Measurements from ENCODE around the gene PTCHD1.

PTCHD1 gene

GRCh38 chrX:23398570-23398969 is 63.9 kb downstream of the PTCHD1 start:
- no peak for DNase-seq (ENCODE audit: low read depth, low spot score)

GRCh38 chrX:23403849-23404248 is 69.2 kb downstream of the PTCHD1 start:
- DNase-seq (ENCODE audit: low read depth, low spot score) = no peak

GRCh38 chrX:23422912-23423311 is 88.3 kb downstream of the PTCHD1 start:
- DNase-seq (ENCODE audit: low read depth, low spot score) = no peak

- DNase-seq (ENCODE audit: low read depth, low spot score) = no peak
These were observed 99.8 kb downstream of the PTCHD1 start for GRCh38 chrX:23434356-23434884.

GRCh38 chrX:23435108-23435507 is 100.5 kb downstream of the PTCHD1 start:
- no peak for DNase-seq (ENCODE audit: low read depth, low spot score)

- DNase-seq (ENCODE audit: low read depth, low spot score) = no peak
These were observed 100.9 kb downstream of the PTCHD1 start for GRCh38 chrX:23435575-23435974.

GRCh38 chrX:23436875-23437274 is 102.2 kb downstream of the PTCHD1 start:
- no peak for DNase-seq (ENCODE audit: low read depth, low spot score)

GRCh38 chrX:23451266-23451665 is 116.6 kb downstream of the PTCHD1 start:
- no peak for DNase-seq (ENCODE audit: low read depth, low spot score)
